Fibroblast of skin of back (primary cell): ENCODE data around the gene GRIPAP1.
"Not testable (repeated sequence)": the region's sequence is repeated elsewhere in the genome, so short reads cannot be mapped to it uniquely, and the experiment has no call there.

ENCODE experiments used
- DNase-seq: peaks from one replicate; pipeline ENCODE4 v3.0.0-alpha.2; 2013

Gene GRIPAP1

DNA sequence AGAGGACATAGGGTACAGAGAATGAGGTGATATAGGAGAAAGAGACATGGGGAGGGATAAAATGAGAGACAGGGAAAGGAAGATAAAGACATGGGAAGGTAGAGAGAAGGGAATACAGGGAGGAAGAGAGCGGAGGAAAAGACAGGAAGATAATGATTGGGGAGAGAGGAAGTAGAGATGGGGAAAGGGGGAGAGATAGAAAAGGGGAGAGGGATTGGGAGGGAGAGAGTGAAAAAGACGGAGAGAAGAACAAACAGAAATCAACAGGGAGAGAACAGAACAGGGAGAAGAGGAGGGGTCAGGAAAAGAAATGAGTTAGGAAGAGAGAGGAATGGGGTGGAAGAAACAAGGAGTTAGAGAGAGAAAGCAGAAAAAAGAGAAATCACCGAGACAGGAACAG is 4.6 kb downstream of the GRIPAP1 start:
- no peak for DNase-seq

- DNase-seq, result no peak
Observed at GRCh38 chrX:48996969-48997368, 5.1 kb downstream of the GRIPAP1 start.

- DNase-seq, result no peak
Observed at GRCh38 chrX:48992341-48992740, 9.7 kb downstream of the GRIPAP1 start.

DNA sequence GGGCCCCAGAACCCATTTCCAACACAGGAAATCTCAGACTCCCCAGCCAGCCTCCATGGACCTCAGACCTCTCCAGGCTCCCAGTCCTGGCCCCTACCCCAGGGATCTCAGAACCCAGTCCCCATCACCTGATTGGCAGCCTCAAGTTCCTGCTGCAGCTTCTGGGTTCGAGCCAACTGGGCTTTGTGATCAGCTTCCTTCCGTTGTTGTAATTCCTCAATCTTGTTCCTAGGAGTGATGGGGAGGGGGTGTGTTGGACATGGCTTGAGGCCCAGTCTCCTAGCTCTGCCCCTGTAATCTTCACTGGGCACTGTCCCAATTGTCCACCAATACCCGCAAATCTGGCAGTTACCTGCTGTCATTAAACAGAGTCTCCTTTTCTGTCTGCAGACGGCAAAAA is 12.6 kb downstream of the GRIPAP1 start:
- no peak for DNase-seq

GRCh38 chrX:48983896-48984295 is 18.2 kb downstream of the GRIPAP1 start:
- no peak for DNase-seq

DNA sequence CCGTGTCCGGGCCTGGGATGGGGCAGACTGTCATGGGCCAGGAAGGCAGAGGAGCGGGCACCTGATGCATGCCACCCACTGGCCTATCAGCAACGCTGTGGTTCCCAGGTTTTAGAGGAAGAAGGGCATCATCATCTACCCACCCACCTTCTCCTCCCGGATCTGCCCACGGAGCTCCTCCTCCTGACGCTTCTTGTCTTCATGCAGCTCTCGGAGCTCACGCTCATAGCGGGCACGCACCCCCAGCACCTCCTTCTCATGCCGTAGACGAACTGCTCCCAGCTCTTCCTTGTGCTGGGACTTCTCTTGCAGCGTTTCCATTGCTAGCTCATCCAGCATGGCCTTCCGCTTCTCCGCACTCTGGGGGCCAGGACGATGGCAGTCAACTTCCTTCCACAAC is 19.0 kb downstream of the GRIPAP1 start:
- no peak for DNase-seq

DNA sequence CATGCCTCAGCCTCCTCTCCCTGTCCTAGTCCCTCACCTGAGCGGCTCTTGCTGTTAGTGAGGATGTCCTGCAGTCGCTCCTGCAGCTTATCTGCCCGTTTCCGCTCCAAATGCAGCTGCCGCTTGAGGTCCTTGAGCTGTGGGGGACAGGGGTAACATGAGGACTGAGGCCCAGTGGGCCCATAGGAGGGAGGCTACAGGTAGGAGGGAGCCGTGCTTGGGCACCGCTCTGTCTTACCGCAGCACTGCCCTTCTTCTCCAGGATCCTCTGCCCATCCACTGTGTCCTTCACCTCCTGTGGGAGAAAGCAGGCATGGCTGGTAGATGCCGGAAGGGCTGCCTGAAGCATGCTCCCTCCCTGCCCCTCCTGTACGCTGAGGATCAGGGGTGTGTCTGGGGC is 20.9 kb downstream of the GRIPAP1 start:
- DNase-seq, result no peak

DNA sequence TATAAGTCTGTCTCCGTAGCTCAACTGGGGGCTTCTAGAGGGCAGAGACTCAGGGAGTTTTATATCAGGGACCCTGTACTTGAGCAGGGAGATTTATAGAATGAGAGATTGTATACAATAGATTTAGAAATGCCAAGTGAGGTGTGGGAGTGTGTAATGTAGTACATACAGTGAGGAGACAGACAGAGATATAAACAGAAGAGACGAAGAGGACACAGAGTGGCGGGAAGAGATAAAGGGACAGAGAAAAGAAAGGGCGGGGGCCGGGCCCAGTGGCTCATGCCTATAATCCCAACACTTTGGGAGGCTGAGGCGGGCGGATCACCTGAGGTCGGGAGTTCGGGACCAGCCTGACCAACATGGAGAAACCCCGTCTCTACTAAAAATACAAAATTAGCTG is 21.7 kb downstream of the GRIPAP1 start:
- DNase-seq, result not testable (repeated sequence)

GRCh38 chrX:48978226-48978625 is 23.8 kb downstream of the GRIPAP1 start:
- DNase-seq, result no peak

DNA sequence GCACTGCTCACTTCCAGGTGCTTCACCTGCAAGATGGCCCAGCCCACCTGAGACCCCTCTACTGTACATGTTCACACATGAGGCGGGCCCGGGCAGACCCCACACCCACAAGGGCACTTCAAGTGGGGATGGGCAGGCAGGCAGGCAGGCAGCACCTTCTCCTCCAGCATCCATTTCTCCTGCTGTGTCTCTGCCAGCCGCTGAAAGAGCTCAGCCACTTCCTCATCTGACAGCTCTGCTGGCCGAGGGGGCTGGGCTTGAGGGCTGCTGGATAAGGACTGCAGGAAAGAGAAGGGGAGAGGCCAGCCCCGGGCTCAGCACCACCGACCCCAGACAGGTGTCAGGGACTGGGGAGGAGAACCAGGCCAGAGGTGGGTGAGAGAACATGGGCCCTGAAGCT is 26.0 kb downstream of the GRIPAP1 start:
- no peak for DNase-seq

DNA sequence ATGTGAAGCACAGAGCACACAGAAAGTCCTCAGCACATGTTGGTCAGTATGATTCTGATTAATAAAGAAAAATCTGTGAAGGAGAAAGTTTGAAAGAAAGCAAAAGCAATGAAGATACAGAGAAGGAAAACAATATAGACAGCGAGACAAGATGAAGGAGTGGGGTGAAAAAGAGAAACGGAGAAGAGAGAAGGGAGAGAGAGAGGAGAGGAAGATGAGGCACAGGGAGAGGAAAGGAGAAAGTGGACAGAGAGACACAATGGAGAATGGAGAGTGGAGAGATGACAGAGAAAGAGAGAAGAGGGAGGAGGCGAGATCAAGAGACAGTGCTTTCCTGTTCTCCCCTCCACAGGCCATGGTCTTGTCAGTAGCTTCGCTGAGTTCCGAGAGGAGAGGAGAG is 26.5 kb downstream of the GRIPAP1 start:
- no peak for DNase-seq

- no peak for DNase-seq
Observed at GRCh38 chrX:48975041-48975440, 27.0 kb downstream of the GRIPAP1 start.

DNA sequence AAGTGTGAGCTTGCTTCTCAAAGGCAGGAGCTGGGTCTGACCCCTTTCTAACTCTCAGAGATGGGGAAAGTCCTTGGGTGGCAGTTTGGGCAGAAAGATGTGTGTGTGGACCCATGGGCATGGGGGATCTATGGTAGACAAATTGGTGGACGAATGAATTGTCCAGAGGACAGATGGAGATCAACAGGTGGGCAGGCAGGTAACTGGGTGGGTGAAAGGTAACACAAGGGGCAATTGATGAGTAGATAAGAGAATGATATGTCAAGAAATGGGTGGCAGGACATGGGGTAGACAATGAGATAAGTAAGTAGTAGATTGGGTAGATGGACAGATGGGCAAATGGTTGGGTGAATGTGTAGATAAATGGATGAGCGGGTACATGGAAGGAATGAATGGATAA is 27.5 kb downstream of the GRIPAP1 start:
- no peak for DNase-seq

DNA sequence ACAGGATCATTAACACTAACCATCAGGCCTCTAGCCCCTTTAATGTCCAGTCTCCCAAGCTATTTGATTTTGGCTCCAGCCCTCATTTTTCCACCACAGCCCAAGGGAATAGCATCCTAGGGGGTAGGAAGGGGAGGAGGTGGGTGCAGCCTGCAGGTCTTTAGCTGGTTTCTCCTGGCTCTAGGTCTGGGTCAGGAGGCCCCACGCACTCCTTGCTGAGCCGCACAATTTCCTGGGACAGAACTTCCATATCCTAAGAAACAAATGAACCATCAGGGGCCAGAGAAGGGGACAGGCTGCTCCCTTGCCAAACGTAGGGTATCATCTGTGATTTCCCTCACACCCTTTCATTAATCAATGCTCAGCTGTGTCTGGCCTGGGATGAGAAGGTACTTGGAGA is 28.0 kb downstream of the GRIPAP1 start:
- no peak for DNase-seq

- DNase-seq, result peak; percentile 48
Observed at GRCh38 chrX:48972220-48973164, 29.6 kb downstream of the GRIPAP1 start.

GRCh38 chrX:48971249-48972219 is 30.5 kb downstream of the GRIPAP1 start, which contains the start of gene KCND1:
KCND1 (minus strand) TSS chrX:48971844; CDS start chrX:48970271, 1,573 bp downstream.
- DNase-seq, result peak; percentile 38

GRCh38 chrX:48969471-48969870 is 32.6 kb downstream of the GRIPAP1 start:
- no peak for DNase-seq

GRCh38 chrX:48968377-48968776 is 33.7 kb downstream of the GRIPAP1 start:
- DNase-seq, result no peak

DNA sequence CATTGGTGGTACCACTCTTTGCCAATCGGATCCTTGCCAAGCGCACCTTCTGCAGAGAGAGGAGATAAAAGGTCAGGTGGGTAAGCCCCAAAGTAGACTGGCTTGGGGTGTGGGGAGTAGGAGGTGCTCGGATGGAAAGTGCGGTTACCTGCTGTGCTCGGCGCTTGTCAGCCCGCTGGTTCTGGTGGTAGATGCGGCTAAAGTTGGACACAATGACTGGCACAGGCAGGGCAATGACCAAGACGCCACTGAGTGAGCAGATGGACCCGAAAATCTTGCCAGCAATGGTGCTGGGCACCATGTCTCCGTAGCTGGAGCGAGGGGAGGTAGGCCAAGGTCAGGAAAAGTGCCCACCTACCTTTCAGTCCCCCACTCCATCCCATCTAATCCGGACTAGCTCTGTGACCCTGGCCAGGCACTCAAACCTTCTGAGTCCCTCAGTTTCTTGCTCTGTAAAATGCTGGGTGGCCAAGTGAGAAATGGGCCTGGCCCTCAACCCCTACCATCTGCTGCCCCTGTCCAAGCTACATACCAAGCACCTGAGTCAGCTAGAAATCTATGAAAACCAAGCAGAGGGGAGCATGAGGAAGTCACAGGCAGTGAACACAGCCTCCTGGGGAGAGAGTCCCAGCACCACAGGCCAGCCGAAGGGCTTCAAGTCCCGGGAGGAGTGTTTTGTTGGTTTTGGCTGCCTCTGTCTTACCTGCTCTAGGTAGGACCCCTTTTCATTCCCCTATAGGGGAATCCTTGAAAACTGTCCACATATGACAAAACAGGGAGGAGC is 35.1 kb downstream of the GRIPAP1 start:
- peak; percentile 65 for DNase-seq

DNA sequence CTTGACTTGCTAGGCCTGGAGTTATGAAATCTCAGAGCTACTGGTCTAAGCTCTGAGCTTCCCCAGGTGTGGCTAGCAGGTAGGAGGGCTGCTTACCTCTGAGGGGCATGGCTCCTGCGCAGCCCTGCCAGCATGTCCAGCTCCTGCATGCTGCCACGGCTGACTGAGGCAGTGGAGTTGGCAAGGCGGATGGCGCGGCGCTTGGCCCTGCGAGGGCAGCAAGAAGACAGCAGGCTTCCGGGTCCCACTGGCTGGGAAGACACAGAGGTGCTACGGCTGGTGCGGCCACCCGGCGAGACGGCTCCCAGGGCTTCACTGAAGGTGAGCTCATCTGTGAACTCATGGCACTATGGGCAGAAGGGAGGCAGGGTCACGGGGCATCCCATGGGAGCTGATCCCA is 36.1 kb downstream of the GRIPAP1 start:
- no peak for DNase-seq

DNA sequence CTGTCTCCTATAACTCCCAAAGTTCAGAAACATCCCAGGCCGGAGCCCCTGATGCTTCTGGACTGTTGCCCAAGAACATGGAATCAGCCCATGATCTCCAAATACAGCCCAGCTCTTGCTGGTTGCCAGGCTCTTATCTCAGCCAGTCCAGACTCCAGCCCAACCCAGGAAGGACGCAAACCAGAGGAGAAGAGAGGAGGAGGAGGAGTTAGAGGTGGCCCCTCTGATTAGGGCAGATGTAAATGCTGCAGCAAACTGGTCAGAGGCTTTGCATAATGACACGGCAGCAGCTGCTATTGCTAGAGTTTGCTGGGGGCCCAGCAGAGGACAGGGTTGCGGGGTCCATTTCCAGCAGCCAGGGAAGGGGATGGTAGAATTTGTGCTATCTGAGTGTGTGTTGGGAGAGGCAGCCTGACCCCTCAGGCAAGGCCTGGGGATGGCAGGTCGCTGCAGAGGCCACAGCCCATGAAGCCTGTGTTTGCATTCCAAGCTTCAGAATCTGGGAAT is 40.4 kb downstream of the GRIPAP1 start:
- DNase-seq, result no peak

DNA sequence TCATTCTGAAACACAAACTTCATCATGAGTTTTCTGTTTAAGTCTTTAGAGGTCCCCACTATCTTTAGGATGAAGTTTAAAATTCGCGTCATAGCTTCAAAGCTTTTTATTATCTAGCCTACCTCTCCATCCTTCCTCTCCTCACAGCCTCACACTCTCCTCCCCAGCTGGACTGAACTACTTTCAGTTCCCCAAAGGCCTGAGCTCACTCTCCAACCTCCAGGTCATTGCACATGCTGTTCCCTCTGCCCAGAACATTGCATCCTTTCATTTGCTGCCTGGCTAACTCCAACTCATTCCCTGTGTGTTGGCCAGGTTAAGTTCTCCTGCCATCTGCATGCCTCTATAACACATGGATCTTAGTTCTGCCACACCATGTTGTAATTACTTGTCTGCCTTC is 41.8 kb downstream of the GRIPAP1 start:
- DNase-seq, result no peak
